ENCODE data around the gene OGFOD2. TPM values are rescaled to one million over a fixed set of nuclear protein-coding genes. Genes with fewer than 3 reads are reported as not detected.

OGFOD2 gene
- total RNA-seq, 1 donor from 2014 or later: 24.1 TPM

- Mint-ChIP-seq H3K4me1 (ENCODE audit: unreplicated experiment) (peaks cover 26% of the 10 kb centered on the region), H3K27ac (peak overlapping the region; percentile 84), H3K27me3 (no peaks in the 10 kb centered on the region), H3K4me3 (peak overlapping the region; percentile 95), H3K36me3 (no peaks in the 10 kb centered on the region), H3K9me3 (no peaks in the 10 kb centered on the region)
- TF ChIP-seq CTCF (conservative IDR thresholded peaks at IDR 0.05): no peak
- no peak for DNase-seq (ENCODE audit: extremely low spot score, unreplicated experiment)
Observed at GRCh38 chr12:122979001-122979907, 4.2 kb downstream of the OGFOD2 start.

- Mint-ChIP-seq H3K4me1 (ENCODE audit: unreplicated experiment) (peaks cover 29% of the 10 kb centered on the region), H3K4me3 (peak overlapping the region; percentile 95), H3K36me3 (no peaks in the 10 kb centered on the region), H3K27ac (peak overlapping the region; percentile 84), H3K27me3 (no peaks in the 10 kb centered on the region), H3K9me3 (no peaks in the 10 kb centered on the region)
- DNase-seq (ENCODE audit: extremely low spot score, unreplicated experiment): no peak
- no peak for TF ChIP-seq CTCF (conservative IDR thresholded peaks at IDR 0.05)
Observed at GRCh38 chr12:122979908-122980182, 4.8 kb downstream of the OGFOD2 start.

- DNase-seq (ENCODE audit: extremely low spot score, unreplicated experiment): no peak
- Mint-ChIP-seq H3K36me3 (no peaks in the 10 kb centered on the region), H3K4me1 (ENCODE audit: unreplicated experiment) (peaks cover 35% of the 10 kb centered on the region), H3K27ac (peak within 1 kb of the TSS; percentile 84), H3K27me3 (no peaks in the 10 kb centered on the region), H3K4me3 (peak within 1 kb of the TSS; percentile 95), H3K9me3 (no peaks in the 10 kb centered on the region)
- TF ChIP-seq CTCF (conservative IDR thresholded peaks at IDR 0.05): peak; percentile 19
Observed at GRCh38 chr12:122980183-122981035, 5.4 kb downstream of the OGFOD2 start, which contains the start of gene ARL6IP4. ARL6IP4 (plus strand) TSS chr12:122980681; CDS start chr12:122981140, 459 bp downstream.

- H3K4me3 Mint-ChIP-seq: peak overlapping the region; percentile 90
- no peak overlapping the region for H3K27ac Mint-ChIP-seq
- TF ChIP-seq CTCF (conservative IDR thresholded peaks at IDR 0.05): no peak
- no peak for DNase-seq (ENCODE audit: extremely low spot score, unreplicated experiment)
- H3K4me1 Mint-ChIP-seq (ENCODE audit: unreplicated experiment): peaks cover 32% of the 10 kb centered on the region
- no peaks in the 10 kb centered on the region for H3K9me3 Mint-ChIP-seq
- no peaks in the 10 kb centered on the region for H3K36me3 Mint-ChIP-seq
- H3K27me3 Mint-ChIP-seq: no peaks in the 10 kb centered on the region
Observed at GRCh38 chr12:122981036-122981471, 6.0 kb downstream of the OGFOD2 start.

GRCh38 chr12:122981587-122982476, 6.8 kb downstream of the OGFOD2 start:
- no peak overlapping the region for H3K27ac Mint-ChIP-seq
- no peak for TF ChIP-seq CTCF (conservative IDR thresholded peaks at IDR 0.05)
- H3K4me3 Mint-ChIP-seq: peak overlapping the region; percentile 90

More at GRCh38 chr12:122981587-122982476, 6.8 kb downstream of the OGFOD2 start:
- Mint-ChIP-seq H3K36me3 (no peaks in the 10 kb centered on the region), H3K4me1 (ENCODE audit: unreplicated experiment) (peaks cover 29% of the 10 kb centered on the region), H3K9me3 (no peaks in the 10 kb centered on the region), H3K27me3 (no peaks in the 10 kb centered on the region)
- DNase-seq (ENCODE audit: extremely low spot score, unreplicated experiment): no peak

Measured in type B pancreatic cell (in vitro differentiated cells).